Measurements from ENCODE around the gene LEP. TPM values are rescaled to one million over a fixed set of nuclear protein-coding genes. Genes with fewer than 3 reads are reported as not detected.
A peak's percentile ranks its signal among the peaks of the same experiment; 100 is the strongest.

Gene LEP
- total RNA-seq, 1 experiment from 2014 or later, result not detected

DNA sequence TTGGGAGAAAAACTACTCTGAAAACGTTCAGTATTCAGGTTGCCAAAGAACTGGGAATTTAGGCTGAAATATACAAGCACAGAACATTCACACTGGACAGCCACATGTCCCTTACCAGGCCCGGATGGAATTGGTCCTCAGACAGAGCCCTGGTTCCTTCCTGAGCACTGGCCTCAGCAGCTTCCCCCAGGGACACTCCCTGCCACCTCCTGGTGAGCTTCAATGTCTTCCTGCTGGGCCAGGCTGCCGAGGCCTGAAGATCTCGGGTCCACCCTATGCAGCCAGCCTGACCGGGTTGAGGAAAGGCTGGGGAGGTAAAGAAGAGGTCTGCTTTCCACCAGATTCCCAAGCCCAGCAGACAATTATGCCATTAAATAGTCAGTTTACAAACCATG, 24.8 kb downstream of the LEP start:
- BruUV-seq (replicated peaks), result no TSS peak
- H3K4me3 Mint-ChIP-seq (ENCODE audit: unreplicated experiment), result no peak overlapping the region
- no peak for DNase-seq (ENCODE audit: unreplicated experiment)
- TF ChIP-seq, protein P1, sequence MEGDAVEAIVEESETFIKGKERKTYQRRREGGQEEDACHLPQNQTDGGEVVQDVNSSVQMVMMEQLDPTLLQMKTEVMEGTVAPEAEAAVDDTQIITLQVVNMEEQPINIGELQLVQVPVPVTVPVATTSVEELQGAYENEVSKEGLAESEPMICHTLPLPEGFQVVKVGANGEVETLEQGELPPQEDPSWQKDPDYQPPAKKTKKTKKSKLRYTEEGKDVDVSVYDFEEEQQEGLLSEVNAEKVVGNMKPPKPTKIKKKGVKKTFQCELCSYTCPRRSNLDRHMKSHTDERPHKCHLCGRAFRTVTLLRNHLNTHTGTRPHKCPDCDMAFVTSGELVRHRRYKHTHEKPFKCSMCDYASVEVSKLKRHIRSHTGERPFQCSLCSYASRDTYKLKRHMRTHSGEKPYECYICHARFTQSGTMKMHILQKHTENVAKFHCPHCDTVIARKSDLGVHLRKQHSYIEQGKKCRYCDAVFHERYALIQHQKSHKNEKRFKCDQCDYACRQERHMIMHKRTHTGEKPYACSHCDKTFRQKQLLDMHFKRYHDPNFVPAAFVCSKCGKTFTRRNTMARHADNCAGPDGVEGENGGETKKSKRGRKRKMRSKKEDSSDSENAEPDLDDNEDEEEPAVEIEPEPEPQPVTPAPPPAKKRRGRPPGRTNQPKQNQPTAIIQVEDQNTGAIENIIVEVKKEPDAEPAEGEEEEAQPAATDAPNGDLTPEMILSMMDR (IDR thresholded peaks at IDR 0.05; ENCODE audit: unreplicated experiment), result no peak
- intact Hi-C loops (cut with micrococcal nuclease), result no loop called here
- no peaks in the 10 kb centered on the region for H3K9me3 Mint-ChIP-seq (ENCODE audit: unreplicated experiment)
- peaks cover 16% of the 10 kb centered on the region for H3K4me1 Mint-ChIP-seq (ENCODE audit: insufficient read depth, unreplicated experiment)
- ChIA-PET POLR2A (interaction anchor here (0.8 to 1.6 kb wide), 2 partner anchors 29 to 128 kb away, joined by 3 to 4 read pairs; no protein-coding TSS in a partner anchor), CTCF (interaction anchor here (0.6 to 0.9 kb wide), 4 partner anchors 44 to 679 kb away, joined by 3 read pairs; no protein-coding TSS in a partner anchor)
- H3K27me3 Mint-ChIP-seq (ENCODE audit: insufficient read depth, unreplicated experiment), result no peaks in the 10 kb centered on the region
- no peak overlapping the region for H3K27ac Mint-ChIP-seq (ENCODE audit: low read depth, unreplicated experiment)
- H3K36me3 Mint-ChIP-seq (ENCODE audit: insufficient read depth, unreplicated experiment), result peaks cover 12% of the 10 kb centered on the region

- peaks cover 16% of the 10 kb centered on the region for H3K4me1 Mint-ChIP-seq (ENCODE audit: insufficient read depth, unreplicated experiment)
- no peaks in the 10 kb centered on the region for H3K27me3 Mint-ChIP-seq (ENCODE audit: insufficient read depth, unreplicated experiment)
- intact Hi-C loops (cut with micrococcal nuclease), result no loop called here
- no peak for DNase-seq (ENCODE audit: unreplicated experiment)
- peaks cover 12% of the 10 kb centered on the region for H3K36me3 Mint-ChIP-seq (ENCODE audit: insufficient read depth, unreplicated experiment)
- no peaks in the 10 kb centered on the region for H3K9me3 Mint-ChIP-seq (ENCODE audit: unreplicated experiment)
- H3K27ac Mint-ChIP-seq (ENCODE audit: low read depth, unreplicated experiment), result peak overlapping the region; percentile 93
- no peak overlapping the region for H3K4me3 Mint-ChIP-seq (ENCODE audit: unreplicated experiment)
- ChIA-PET CTCF (interaction anchor here (0.6 to 1.2 kb wide), 4 partner anchors 21 to 679 kb away, joined by 3 read pairs; no protein-coding TSS in a partner anchor), POLR2A (interaction anchor here (0.8 to 1.6 kb wide), 5 partner anchors 29 to 129 kb away, joined by 3 to 6 read pairs (median 4); no protein-coding TSS in a partner anchor)
- TF ChIP-seq, protein P1 (IDR thresholded peaks at IDR 0.05; ENCODE audit: unreplicated experiment), result no peak
- no TSS peak for BruUV-seq (replicated peaks)
Observed at GRCh38 chr7:128266529-128266882, 25.4 kb downstream of the LEP start.

DNA sequence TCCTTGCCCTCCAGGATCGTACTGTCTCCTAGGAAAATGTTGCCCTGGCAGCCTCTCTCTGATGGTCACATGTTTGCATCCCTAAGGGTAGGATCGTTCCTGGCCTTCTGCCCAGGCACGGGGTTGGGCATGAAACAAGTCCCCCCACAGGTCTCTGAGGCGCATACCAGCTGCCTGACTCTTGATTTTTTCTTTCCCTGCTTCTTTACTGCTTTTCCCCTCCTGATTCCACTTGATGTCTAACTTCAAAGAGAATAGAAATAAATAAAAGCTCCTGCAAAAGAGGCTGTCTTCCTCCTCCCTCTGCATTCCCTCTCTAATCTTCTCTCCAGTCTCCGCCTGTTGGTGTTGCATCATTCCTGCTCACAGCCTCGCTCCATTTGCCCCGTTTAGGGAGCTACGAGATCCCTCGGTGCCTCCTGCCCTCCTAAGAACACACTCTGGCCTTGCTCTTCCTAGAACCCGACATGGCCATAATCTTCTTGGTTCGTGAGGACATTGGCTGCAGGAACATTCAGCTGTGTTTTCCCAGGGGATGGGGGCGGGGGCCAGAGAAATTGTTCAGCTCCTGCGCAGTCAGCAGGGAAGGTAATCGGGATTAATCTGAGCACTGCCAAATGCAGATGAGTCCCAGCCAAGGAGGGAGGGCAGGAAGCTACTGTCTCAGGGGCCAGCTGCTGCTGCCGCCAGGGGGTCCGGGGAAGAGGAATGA, 26.0 kb downstream of the LEP start:
- Mint-ChIP-seq H3K27ac (ENCODE audit: low read depth, unreplicated experiment) (peak overlapping the region; percentile 93), H3K4me1 (ENCODE audit: insufficient read depth, unreplicated experiment) (peaks cover 16% of the 10 kb centered on the region), H3K27me3 (ENCODE audit: insufficient read depth, unreplicated experiment) (no peaks in the 10 kb centered on the region), H3K36me3 (ENCODE audit: insufficient read depth, unreplicated experiment) (peaks cover 12% of the 10 kb centered on the region), H3K9me3 (ENCODE audit: unreplicated experiment) (no peaks in the 10 kb centered on the region), H3K4me3 (ENCODE audit: unreplicated experiment) (peak overlapping the region; percentile 65)
- TF ChIP-seq, protein P1 (IDR thresholded peaks at IDR 0.05; ENCODE audit: unreplicated experiment), result no peak
- POLR2A ChIA-PET, result interaction anchor here (0.7 to 1.6 kb wide), 5 partner anchors 30 to 584 kb away, joined by 3 to 6 read pairs (median 4); no protein-coding TSS in a partner anchor
- no TSS peak for BruUV-seq (replicated peaks)
- intact Hi-C loops (cut with micrococcal nuclease), result no loop called here
- CTCF ChIA-PET, result interaction anchor here (0.6 to 1.2 kb wide), 3 partner anchors 22 to 536 kb away, joined by 3 to 4 read pairs (median 3); no protein-coding TSS in a partner anchor
- peak; percentile 90 for DNase-seq (ENCODE audit: unreplicated experiment)

GRCh38 chr7:128267595-128267924, 26.5 kb downstream of the LEP start:
- BruUV-seq (replicated peaks), result no TSS peak
- Mint-ChIP-seq H3K4me3 (ENCODE audit: unreplicated experiment) (peak overlapping the region; percentile 65), H3K36me3 (ENCODE audit: insufficient read depth, unreplicated experiment) (peaks cover 12% of the 10 kb centered on the region), H3K4me1 (ENCODE audit: insufficient read depth, unreplicated experiment) (peaks cover 16% of the 10 kb centered on the region), H3K9me3 (ENCODE audit: unreplicated experiment) (no peaks in the 10 kb centered on the region), H3K27ac (ENCODE audit: low read depth, unreplicated experiment) (peak overlapping the region; percentile 93), H3K27me3 (ENCODE audit: insufficient read depth, unreplicated experiment) (no peaks in the 10 kb centered on the region)
- no peak for DNase-seq (ENCODE audit: unreplicated experiment)
- intact Hi-C loops (cut with micrococcal nuclease), result no loop called here
- TF ChIP-seq, protein P1 (IDR thresholded peaks at IDR 0.05; ENCODE audit: unreplicated experiment), result no peak
- ChIA-PET POLR2A (interaction anchor here (0.7 to 1.6 kb wide), 3 partner anchors 30 to 584 kb away, joined by 3 to 6 read pairs (median 4); no protein-coding TSS in a partner anchor), CTCF (interaction anchor here (0.6 to 1.2 kb wide), 3 partner anchors 23 to 536 kb away, joined by 3 to 4 read pairs (median 3); no protein-coding TSS in a partner anchor)
